H1 (cell line): ENCODE measurements around the gene ODF2L. TPM values are rescaled to one million over a fixed set of nuclear protein-coding genes. Genes with fewer than 3 reads are reported as not detected.
A peak's percentile ranks its signal among the peaks of the same experiment; 100 is the strongest.

Source experiments
- CTCF ChIA-PET: fragments of 300-600 bp; sonication (Branson Sonifier 250); formaldehyde crosslinking; loops from one replicate; lab custom pipeline; 2021; ENCODE audit not compliant: partially characterized antibody; lab: Charles Lee
- POLR2A ChIA-PET: fragments of 300-600 bp; sonication (Branson Sonifier 250); formaldehyde crosslinking; loops from one replicate; lab custom pipeline; 2021; ENCODE audit warnings: inconsistent platforms; ENCODE audit not compliant: partially characterized antibody; lab: Charles Lee
- DNase-seq, 2 experiments: peaks; one replicate each; pipeline versions ENCODE4 v3.0.0 to v3.0.0-alpha.2; 2010 to 2022; ENCODE audit warnings: low spot score in 2 of 2, low read depth in 1 of 2, mixed read lengths in 1 of 2
- FAIRE-seq: peaks from 2 replicates; lab custom pipeline; 2011; peaks lifted over from hg19 to GRCh38; lab: Jason Lieb, UNC
- H2AFZ ChIP-seq: 2 replicates; pipeline ENCODE4 v1.8.1; 2012; ENCODE audit warnings: low read length, inconsistent platforms
- H2AK5ac ChIP-seq: 2 replicates; pipeline ENCODE4 v1.6.1; 2013; ENCODE audit warnings: low read depth, low read length
- H2BK120ac ChIP-seq: replicated peaks from 2 replicates; pipeline ENCODE3; 2013; ENCODE audit warnings: low read depth, low read length, inconsistent platforms
- H2BK12ac ChIP-seq: 2 replicates; pipeline ENCODE4 v1.6.1; 2013; ENCODE audit warnings: low read depth, low read length
- H2BK15ac ChIP-seq: 2 replicates; pipeline ENCODE4 v1.6.1; 2013; ENCODE audit warnings: low read length
- H2BK20ac ChIP-seq: 2 replicates; pipeline ENCODE4 v1.6.1; 2013; ENCODE audit warnings: low read length
- H2BK5ac ChIP-seq: 2 replicates; pipeline ENCODE4 v1.6.1; 2013; ENCODE audit warnings: low read depth, low read length
- H3K14ac ChIP-seq: 2 replicates; pipeline ENCODE4 v1.6.1; 2013; ENCODE audit warnings: inconsistent platforms; ENCODE audit not compliant: insufficient read length
- H3K18ac ChIP-seq: 2 replicates; pipeline ENCODE4 v1.6.1; 2013; ENCODE audit warnings: low read length; ENCODE audit errors: extremely low read depth
- H3K23ac ChIP-seq: 2 replicates; pipeline ENCODE4 v1.6.1; 2013; ENCODE audit warnings: inconsistent platforms; ENCODE audit not compliant: insufficient read length
- H3K23me2 ChIP-seq: 2 replicates; pipeline ENCODE4 v1.6.1; 2013; ENCODE audit warnings: low read depth, low read length
- H3K27ac ChIP-seq: 2 replicates; pipeline ENCODE4 v1.6.1; 2011; ENCODE audit warnings: low read depth, low read length, inconsistent platforms
- H3K27me3 ChIP-seq, 4 experiments: replicated peaks in 1 of 4; 1 replicate in 1 of 4; 2 replicates in 3 of 4; pipeline versions ENCODE4 v1.6.1 to v1.8.1; 2011 to 2013; ENCODE audit warnings: low read length in 3 of 4, mild to moderate bottlenecking in 3 of 4, inconsistent platforms in 2 of 4, mixed read lengths in 2 of 4, moderate library complexity in 1 of 4; ENCODE audit not compliant: control insufficient read depth in 3 of 4, insufficient read depth in 3 of 4; ENCODE audit errors: extremely low read depth in 1 of 4
- H3K36me3 ChIP-seq, 4 experiments: 2 replicates each; pipeline versions ENCODE4 v1.6.1 to v1.8.1; 2011 to 2013; ENCODE audit warnings: mild to moderate bottlenecking in 4 of 4, low read length in 3 of 4, moderate library complexity in 2 of 4, control low read depth in 1 of 4, inconsistent platforms in 1 of 4; ENCODE audit not compliant: insufficient read depth in 4 of 4, control insufficient read depth in 2 of 4
- H3K4ac ChIP-seq: replicated peaks from 2 replicates; pipeline ENCODE3; 2013; ENCODE audit warnings: low read length, low read depth, mixed read lengths, inconsistent platforms; ENCODE audit not compliant: insufficient read length
- H3K4me1 ChIP-seq, 4 experiments: replicated peaks in 1 of 4; 1 replicate in 1 of 4; 2 replicates in 3 of 4; pipeline versions ENCODE4 v1.6.1 to v1.8.1; 2011 to 2013; ENCODE audit warnings: low read length in 3 of 4, inconsistent platforms in 2 of 4, mixed read lengths in 1 of 4; ENCODE audit not compliant: insufficient read depth in 4 of 4, control insufficient read depth in 3 of 4
- H3K4me2 ChIP-seq, 2 experiments: 2 replicates each; pipeline versions ENCODE4 v1.6.1 to v1.8.1; 2011 to 2013; ENCODE audit warnings: low read depth in 2 of 2, low read length in 2 of 2, control low read depth in 1 of 2, inconsistent platforms in 1 of 2, mild to moderate bottlenecking in 1 of 2; ENCODE audit not compliant: insufficient read depth in 1 of 2
- H3K4me3 ChIP-seq, 4 experiments: fragments of 200-600, 300-600 bp in 1 of 4; sonication (generic), shearing (Covaris generic), sonication (Bioruptor Twin) in 1 of 4; 2 replicates each; pipeline versions ENCODE4 v1.5.1 to v1.8.1; 2011 to 2016; ENCODE audit warnings: low read length in 4 of 4, low read depth in 3 of 4, control low read depth in 2 of 4, inconsistent platforms in 2 of 4, mild to moderate bottlenecking in 2 of 4, mixed read lengths in 1 of 4, moderate library complexity in 1 of 4; ENCODE audit not compliant: insufficient read depth in 2 of 4; ENCODE audit errors: extremely low read depth in 1 of 4
- H3K56ac ChIP-seq: replicated peaks from 2 replicates; pipeline ENCODE3; 2013; ENCODE audit warnings: low read depth, mild to moderate bottlenecking, mixed read lengths, low read length, inconsistent platforms; ENCODE audit not compliant: insufficient read length
- H3K79me1 ChIP-seq: 2 replicates; pipeline ENCODE4 v1.6.1; 2013; ENCODE audit warnings: low read depth, low read length, control low read depth
- H3K79me2 ChIP-seq, 2 experiments: 2 replicates each; pipeline versions ENCODE4 v1.6.1 to v1.8.1; 2012 to 2013; ENCODE audit warnings: low read length in 2 of 2, mild to moderate bottlenecking in 2 of 2, inconsistent platforms in 1 of 2; ENCODE audit not compliant: insufficient read depth in 2 of 2, control insufficient read depth in 1 of 2
- H3K9ac ChIP-seq, 4 experiments: replicated peaks in 1 of 4; 1 replicate in 1 of 4; 2 replicates in 3 of 4; pipeline versions ENCODE4 v1.6.1 to v1.8.1; 2011 to 2013; ENCODE audit warnings: low read depth in 3 of 4, low read length in 3 of 4, control low read depth in 2 of 4, mild to moderate bottlenecking in 2 of 4, moderate library complexity in 2 of 4, inconsistent platforms in 1 of 4; ENCODE audit errors: extremely low read depth in 1 of 4
- H3K9me3 ChIP-seq, 2 experiments: 2 replicates each; pipeline versions ENCODE4 v1.6.1 to v1.8.1; 2012 to 2013; ENCODE audit warnings: mild to moderate bottlenecking in 2 of 2, moderate library complexity in 2 of 2, control low read depth in 1 of 2, inconsistent platforms in 1 of 2, low read depth in 1 of 2, low read length in 1 of 2, mixed read lengths in 1 of 2; ENCODE audit not compliant: insufficient read depth in 2 of 2
- H4K20me1 ChIP-seq, 2 experiments: replicated peaks in 1 of 2; 2 replicates each; pipeline versions ENCODE3 to v1.8.1; 2011 to 2013; ENCODE audit warnings: inconsistent platforms in 2 of 2, low read length in 2 of 2, mild to moderate bottlenecking in 1 of 2; ENCODE audit not compliant: insufficient read depth in 2 of 2, control insufficient read depth in 1 of 2
- H4K5ac ChIP-seq: 2 replicates; pipeline ENCODE4 v1.6.1; 2013; ENCODE audit warnings: low read length, low read depth, mixed read lengths, inconsistent platforms; ENCODE audit not compliant: insufficient read length
- H4K8ac ChIP-seq: 2 replicates; pipeline ENCODE4 v1.8.0; 2013; ENCODE audit warnings: mild to moderate bottlenecking, moderate library complexity, low read length, inconsistent platforms; ENCODE audit not compliant: insufficient read depth; ENCODE audit errors: extremely low read depth
- H4K91ac ChIP-seq: replicated peaks from 2 replicates; pipeline ENCODE3; 2013; ENCODE audit warnings: low read length, mixed read lengths, inconsistent platforms; ENCODE audit not compliant: insufficient read length
- ATF2 ChIP-seq: IDR thresholded peaks from 2 replicates; pipeline ENCODE4 v1.6.1; 2012; ENCODE audit warnings: low read length, inconsistent platforms
- CHD1 ChIP-seq: IDR thresholded peaks from 2 replicates; pipeline ENCODE4 v1.6.1; 2012; ENCODE audit warnings: low read depth, low read length, improper control_type of control experiment
- EP300 ChIP-seq, 2 experiments: IDR thresholded peaks; 1 replicate in 1 of 2; 2 replicates in 1 of 2; pipeline ENCODE4 v1.6.1; 2011 to 2012; ENCODE audit warnings: low read depth in 2 of 2, low read length in 2 of 2, mild to moderate bottlenecking in 2 of 2, borderline replicate concordance in 1 of 2, inconsistent platforms in 1 of 2, moderate library complexity in 1 of 2
- FOSL1 ChIP-seq: IDR thresholded peaks from 2 replicates; pipeline ENCODE4 v1.6.1; 2011; ENCODE audit warnings: mild to moderate bottlenecking, low read depth, low read length, moderate library complexity; ENCODE audit not compliant: insufficient read depth
- KDM5A ChIP-seq: fragments of 200-600 bp; IDR thresholded peaks from 2 replicates; pipeline ENCODE4 v1.7.1; 2012; ENCODE audit warnings: mild to moderate bottlenecking, low read length, inconsistent platforms, mixed read lengths
- MAFK ChIP-seq: IDR thresholded peaks from 2 replicates; pipeline ENCODE4 v1.6.1; 2012; ENCODE audit warnings: low read depth, mild to moderate bottlenecking, improper control_type of control experiment, low read length
- RFX5 ChIP-seq: IDR thresholded peaks from 2 replicates; pipeline ENCODE4 v1.6.1; 2011; ENCODE audit warnings: low read depth, low read length, improper control_type of control experiment, borderline replicate concordance
- SAP30 ChIP-seq: fragments of 300-600 bp; sonication (generic); IDR thresholded peaks from 2 replicates; pipeline ENCODE4 v1.7.1; 2012; ENCODE audit warnings: low read length, moderate library complexity, mild to moderate bottlenecking, inconsistent platforms; ENCODE audit not compliant: insufficient read depth, insufficient replicate concordance
- SIN3A ChIP-seq, 2 experiments: IDR thresholded peaks in 1 of 2; conservative IDR thresholded peaks in 1 of 2; 2 replicates each; pipeline ENCODE4 v1.6.1; 2011 to 2012; ENCODE audit warnings: low read length in 2 of 2, improper control_type of control experiment in 1 of 2, low read depth in 1 of 2, mild to moderate bottlenecking in 1 of 2
- SP4 ChIP-seq: IDR thresholded peaks from 2 replicates; pipeline ENCODE4 v1.6.1; 2012; ENCODE audit warnings: low read length, inconsistent platforms
- polyA plus RNA-seq, 7 experiments: library from polyadenylated mRNA; depleted of rRNA in 3 of 7; stranded (reverse) in 5 of 7; unstranded in 2 of 7; fragments of >200 nt in 5 of 7; fragments of 200-250 nt in 2 of 7; gene quantifications; 1 replicate in 5 of 7; 2 replicates in 1 of 7; 4 replicates in 1 of 7; pipeline versions ENCODE4 v1.2.1 to v1.2.3, GENCODE V29; 2011 to 2013; ENCODE audit warnings: missing spikeins in 2 of 7, mixed read lengths in 2 of 7
- total RNA-seq: library from RNA; stranded (reverse); fragmentation: NEBNext Ultra II Directional; extraction: Animal tissue kit (Norgen Biotek cat#: 25700); gene quantifications from 2 replicates; pipeline ENCODE4 v1.2.1, GENCODE V29; 2021

Gene ODF2L
- total and polyA plus RNA-seq, 2 of the 8 experiments (the other 6 are each of a cell fraction or from before 2014, with no cell fraction given) = 3.2 to 27.1 TPM

DNA sequence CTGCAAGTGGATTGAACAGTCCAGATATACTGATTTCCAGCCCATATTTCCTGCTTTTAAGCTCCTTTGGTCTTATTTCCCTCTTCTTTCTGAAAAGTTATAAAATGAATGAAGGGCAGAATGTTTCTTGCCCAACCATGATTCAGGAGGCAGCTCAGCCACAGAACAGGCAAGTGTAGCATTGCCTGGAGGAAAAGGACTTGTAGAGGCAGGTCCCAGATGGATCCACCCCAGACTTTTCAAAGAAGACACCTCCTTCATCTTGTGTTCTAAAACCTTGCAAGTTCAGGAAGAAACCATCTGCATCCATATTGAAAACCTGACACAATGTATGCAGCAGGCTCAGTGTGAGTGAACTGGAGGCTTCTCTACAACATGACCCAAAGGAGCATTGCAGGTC lies 27.8 kb upstream of the ODF2L start, which contains the start of gene CLCA2:
Gene CLCA2, plus strand, starts transcription at position 299 of the 400 bp plus-strand sequence. Its CDS starts 77 bp downstream, at position 376.
- Histone ChIP-seq H4K8ac (no peak within 1 kb of the TSS), H3K4me1 (0 out of 7 replicates have a peak, but pooled peaks cover 0 to 1% (median 0%) of the 10 kb centered on the region in 4 experiments), H3K23ac (no peak within 1 kb of the TSS), H3K18ac (no peak within 1 kb of the TSS), H3K9ac (no peak within 1 kb of the TSS), H3K9me3 (no peaks in the 10 kb centered on the region), H3K27ac (no peak within 1 kb of the TSS), H3K4me3 (no peak within 1 kb of the TSS), H3K79me1 (no peaks in the 10 kb centered on the region), H2BK5ac (no peak within 1 kb of the TSS), H4K5ac (no peak within 1 kb of the TSS), H2BK120ac (no peak within 1 kb of the TSS), H3K79me2 (no peaks in the 10 kb centered on the region), H3K27me3 (no peaks in the 10 kb centered on the region), H3K4me2 (no peak within 1 kb of the TSS), H3K56ac (no peak within 1 kb of the TSS), H2AK5ac (no peak within 1 kb of the TSS), H4K91ac (no peak within 1 kb of the TSS), H2BK20ac (no peak within 1 kb of the TSS), H4K20me1 (no peaks in the 10 kb centered on the region), H2BK15ac (no peak within 1 kb of the TSS), H2AFZ (peak within 1 kb of the TSS; percentile 65; the same call in 1 of the 2 replicates), H2BK12ac (no peak within 1 kb of the TSS), H3K4ac (no peak within 1 kb of the TSS), H3K14ac (no peak within 1 kb of the TSS), H3K23me2 (no peaks in the 10 kb centered on the region; the same call in 1 of the 2 replicates), H3K36me3 (no peaks in the 10 kb centered on the region)
- FAIRE-seq (no peak), DNase-seq (no peak)
- ChIA-PET CTCF (interaction anchor here (0.6 to 1.9 kb wide), 6 partner anchors 13 to 82 kb away, joined by 3 to 8 read pairs (median 4); no protein-coding TSS in a partner anchor), POLR2A (no interaction called here)
- TF ChIP-seq KDM5A = no peak
- TF ChIP-seq ATF2 = no peak
- TF ChIP-seq CHD1 = no peak
- TF ChIP-seq FOSL1 = no peak
- no peak for TF ChIP-seq EP300 (IDR thresholded peaks at IDR 0.05; ENCODE audit: borderline replicate concordance in 1 of 2, low read depth in 2 of 2, low read length in 2 of 2)
- no peak for TF ChIP-seq RFX5
- no peak for TF ChIP-seq SAP30
- no peak for TF ChIP-seq SIN3A (conservative IDR thresholded peaks at IDR 0.05 in 1 of 2, IDR thresholded peaks at IDR 0.05 in 1 of 2; ENCODE audit: low read depth in 1 of 2, low read length in 2 of 2)
- no peak for TF ChIP-seq SP4
- no peak for TF ChIP-seq MAFK
